Mucosa of gallbladder (tissue), 1 donor: Measurements from ENCODE around the gene TFF3. TPM values are rescaled to one million over a fixed set of nuclear protein-coding genes. Genes with fewer than 3 reads are reported as not detected.
"Not testable (repeated sequence)": the region's sequence is repeated elsewhere in the genome, so short reads cannot be mapped to it uniquely, and the experiment has no call there.

Experiments
- DNase-seq: peaks from one replicate; pipeline ENCODE4 v3.0.0-alpha.2; 2020; ENCODE audit warnings: low spot score
- total RNA-seq: library from RNA; stranded (reverse); gene quantifications from one replicate; pipeline ENCODE4 v1.2.1, GENCODE V29; 2021
- donor health status: DM: no; HTN: no; CAD: no.

The TFF3 gene
- total RNA-seq, 1 donor from 2014 or later: 1,342 TPM

- no peak for DNase-seq
Observed at GRCh38 chr21:42304556-42305454, 10.4 kb downstream of the TFF3 start.

DNA sequence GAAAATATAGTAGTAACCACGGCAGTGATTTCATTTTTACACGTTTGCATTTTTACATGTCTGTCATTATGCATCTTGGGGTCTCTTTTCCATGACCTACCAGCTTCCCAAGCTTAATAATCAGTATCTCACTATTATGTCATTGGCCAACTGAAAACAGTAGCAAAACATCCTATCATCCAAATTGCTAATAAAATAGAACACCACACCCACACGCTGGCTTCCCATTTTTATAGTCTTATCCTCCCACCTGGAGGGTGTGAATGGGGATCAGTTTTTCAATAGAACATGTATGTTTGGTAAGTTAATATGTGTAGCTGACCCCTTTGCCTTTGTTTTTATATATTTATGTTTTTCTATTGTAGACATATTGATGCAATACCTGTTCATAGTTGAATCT, 11.8 kb downstream of the TFF3 start:
- no peak for DNase-seq

- DNase-seq: no peak
Observed at GRCh38 chr21:42302794-42303193, 12.4 kb downstream of the TFF3 start.

DNA sequence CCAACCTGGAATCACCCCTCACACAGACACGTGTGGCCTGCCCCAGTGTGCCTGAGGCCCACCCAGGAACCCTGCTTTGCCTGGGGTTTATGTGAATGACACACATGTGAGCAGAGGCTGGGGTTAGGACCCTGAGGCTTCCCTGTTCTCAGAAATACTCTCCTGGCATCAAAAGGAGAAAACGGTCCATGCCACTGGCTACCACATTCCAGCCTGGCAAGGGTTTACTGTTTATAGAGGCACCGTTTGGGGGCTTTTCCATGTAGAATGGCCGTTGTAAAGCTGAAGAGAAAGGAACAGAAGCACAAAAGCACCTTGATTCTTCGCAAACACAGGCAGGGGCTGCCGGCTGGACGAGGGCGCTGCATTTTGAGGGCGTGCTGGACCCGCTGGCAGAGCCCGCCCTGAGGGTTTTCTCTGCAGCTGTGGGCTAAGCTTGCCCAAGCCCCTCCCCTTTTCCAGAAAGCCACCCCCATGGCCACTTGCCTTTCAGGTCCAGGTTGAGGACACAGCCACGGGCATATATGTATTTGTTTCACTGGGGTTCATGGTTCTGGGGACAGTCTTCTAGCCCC, 13.0 kb downstream of the TFF3 start:
- no peak for DNase-seq

DNA sequence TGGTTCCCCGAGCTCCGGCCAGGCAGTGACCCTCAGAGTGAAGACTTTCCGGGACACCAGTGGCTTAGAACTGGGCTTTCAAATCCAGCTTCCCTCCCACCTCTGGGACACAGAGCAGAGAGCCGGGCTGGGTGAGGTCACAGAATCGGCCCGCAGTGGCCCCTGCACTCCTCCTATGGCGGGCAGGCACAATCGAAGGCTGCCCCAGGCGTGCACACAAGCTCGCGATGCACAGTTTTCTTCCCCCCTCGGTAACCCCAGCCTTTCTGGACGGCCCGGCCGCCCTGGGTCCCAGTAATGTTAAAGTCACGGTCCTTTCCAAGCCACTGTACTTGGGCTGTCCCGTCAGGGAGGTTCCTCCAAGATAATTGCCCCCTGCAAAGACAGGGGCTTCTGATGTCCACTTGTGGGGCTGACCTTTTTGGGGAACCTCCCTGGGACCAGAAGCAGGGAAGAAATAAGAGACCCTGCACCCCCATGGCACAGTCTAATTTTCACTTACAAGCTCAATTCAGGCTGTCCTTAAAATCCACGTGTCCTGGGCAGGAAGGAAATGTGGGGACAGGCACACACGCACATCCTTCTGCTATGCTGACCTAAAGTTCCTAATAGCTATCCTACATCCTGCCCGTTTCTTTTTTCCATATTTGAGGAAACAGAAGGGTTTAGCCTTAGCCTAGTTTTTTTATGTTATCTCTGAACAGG, 13.7 kb downstream of the TFF3 start:
- DNase-seq: no peak

DNA sequence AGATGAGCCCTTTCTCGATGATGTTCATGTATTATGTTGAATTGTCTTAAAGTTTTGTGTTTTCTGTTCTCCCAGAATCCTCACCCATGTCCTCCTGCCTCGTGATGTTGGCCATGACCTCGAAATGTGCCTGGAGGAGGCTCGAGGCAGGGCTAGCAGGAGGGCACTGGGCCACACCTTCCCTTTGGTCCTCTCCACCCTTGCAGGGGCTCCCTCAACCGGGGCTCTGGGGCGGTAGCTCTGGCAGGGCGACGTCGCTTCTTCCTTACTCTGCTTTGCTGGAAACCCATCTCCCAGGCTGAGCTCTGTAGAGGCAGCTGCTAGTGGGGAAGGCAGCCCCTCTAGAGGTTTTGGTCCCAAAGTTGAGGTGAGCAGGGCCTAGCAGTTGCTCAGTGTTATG, 14.3 kb downstream of the TFF3 start:
- no peak for DNase-seq

- DNase-seq: no peak
Observed at GRCh38 chr21:42300045-42300583, 15.1 kb downstream of the TFF3 start.

DNA sequence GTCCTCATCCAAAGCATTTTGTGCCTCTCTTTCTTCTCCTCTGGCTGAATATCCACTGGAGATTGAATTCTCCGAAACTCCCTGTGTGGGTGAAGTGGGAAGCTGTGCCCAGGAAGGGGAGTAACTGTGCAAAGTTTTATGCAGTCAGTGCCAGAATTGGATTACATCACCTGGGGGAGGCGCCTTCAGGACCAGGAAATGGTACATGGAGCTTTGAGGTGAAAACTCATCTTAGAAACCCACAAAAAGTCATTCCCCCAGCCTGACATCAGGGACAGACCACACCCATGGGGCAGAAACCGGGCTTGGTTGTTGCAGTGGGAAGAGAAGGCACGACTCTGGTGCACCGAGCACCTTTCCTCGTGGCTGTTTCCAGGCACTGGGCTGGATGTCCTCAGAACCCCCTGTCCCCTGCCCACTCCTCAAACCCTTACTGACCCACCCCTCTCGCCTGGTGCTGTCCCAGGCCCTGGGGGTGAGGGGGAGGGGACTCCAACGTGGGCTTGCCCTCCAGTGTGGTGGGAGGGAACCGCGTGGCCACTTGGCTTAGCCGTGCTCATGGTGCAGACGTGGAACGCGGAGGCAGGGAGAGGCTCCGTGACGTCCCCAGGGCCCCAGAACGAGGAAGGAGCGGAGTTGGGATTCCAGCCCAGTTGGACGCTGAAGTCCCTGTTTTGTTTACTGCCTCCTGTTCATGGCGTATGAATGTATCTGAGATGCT, 15.7 kb downstream of the TFF3 start:
- peak; percentile 65 for DNase-seq

- no peak for DNase-seq
Observed at GRCh38 chr21:42298657-42299056, 16.6 kb downstream of the TFF3 start.

GRCh38 chr21:42298237-42298636, 17.0 kb downstream of the TFF3 start:
- DNase-seq: no peak

GRCh38 chr21:42297377-42297776, 17.8 kb downstream of the TFF3 start:
- no peak for DNase-seq

- DNase-seq: no peak
Observed at GRCh38 chr21:42296501-42296900, 18.7 kb downstream of the TFF3 start.

DNA sequence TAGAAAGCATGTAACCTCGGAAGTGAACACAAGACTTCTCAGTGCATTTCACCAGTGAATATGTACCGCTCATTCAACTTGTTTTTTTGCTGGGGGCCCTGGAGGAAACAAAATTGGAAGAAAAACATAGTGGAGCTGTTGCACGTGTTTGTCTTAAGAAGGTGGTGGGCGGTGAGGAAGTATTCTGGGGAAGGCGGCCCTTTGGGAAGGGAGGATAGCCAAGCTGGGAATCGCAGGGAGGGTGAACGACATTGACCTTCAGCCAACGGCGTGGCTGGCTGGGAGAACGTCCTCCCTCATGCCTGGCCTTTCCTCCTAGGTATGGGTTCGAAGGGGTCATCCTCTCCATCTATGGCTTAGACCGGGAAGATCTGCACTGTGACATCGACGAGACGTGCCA, 19.4 kb downstream of the TFF3 start:
- DNase-seq: no peak

GRCh38 chr21:42294273-42294880, 20.8 kb downstream of the TFF3 start:
- DNase-seq: no peak

GRCh38 chr21:42293649-42294272, 21.4 kb downstream of the TFF3 start:
- DNase-seq: no peak

DNA sequence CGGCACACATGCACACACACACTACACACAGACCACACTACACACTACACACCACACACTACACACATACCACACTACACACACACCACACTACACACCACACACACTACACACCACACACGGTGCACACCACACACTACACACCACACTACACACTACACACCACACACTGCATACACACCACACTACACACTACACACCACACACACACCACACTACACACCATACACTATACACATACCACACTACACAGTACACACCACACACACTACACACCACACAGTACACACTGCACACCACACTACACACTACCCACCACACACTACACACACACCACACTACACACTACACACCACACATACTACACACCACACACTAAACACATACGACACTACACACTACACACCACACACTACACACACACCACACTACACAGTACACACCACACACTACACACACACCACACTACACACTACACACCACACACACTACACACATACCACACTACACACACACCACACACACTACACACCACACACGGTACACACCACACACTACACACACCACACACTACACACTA, 22.6 kb downstream of the TFF3 start:
- DNase-seq: not testable (repeated sequence)

DNA sequence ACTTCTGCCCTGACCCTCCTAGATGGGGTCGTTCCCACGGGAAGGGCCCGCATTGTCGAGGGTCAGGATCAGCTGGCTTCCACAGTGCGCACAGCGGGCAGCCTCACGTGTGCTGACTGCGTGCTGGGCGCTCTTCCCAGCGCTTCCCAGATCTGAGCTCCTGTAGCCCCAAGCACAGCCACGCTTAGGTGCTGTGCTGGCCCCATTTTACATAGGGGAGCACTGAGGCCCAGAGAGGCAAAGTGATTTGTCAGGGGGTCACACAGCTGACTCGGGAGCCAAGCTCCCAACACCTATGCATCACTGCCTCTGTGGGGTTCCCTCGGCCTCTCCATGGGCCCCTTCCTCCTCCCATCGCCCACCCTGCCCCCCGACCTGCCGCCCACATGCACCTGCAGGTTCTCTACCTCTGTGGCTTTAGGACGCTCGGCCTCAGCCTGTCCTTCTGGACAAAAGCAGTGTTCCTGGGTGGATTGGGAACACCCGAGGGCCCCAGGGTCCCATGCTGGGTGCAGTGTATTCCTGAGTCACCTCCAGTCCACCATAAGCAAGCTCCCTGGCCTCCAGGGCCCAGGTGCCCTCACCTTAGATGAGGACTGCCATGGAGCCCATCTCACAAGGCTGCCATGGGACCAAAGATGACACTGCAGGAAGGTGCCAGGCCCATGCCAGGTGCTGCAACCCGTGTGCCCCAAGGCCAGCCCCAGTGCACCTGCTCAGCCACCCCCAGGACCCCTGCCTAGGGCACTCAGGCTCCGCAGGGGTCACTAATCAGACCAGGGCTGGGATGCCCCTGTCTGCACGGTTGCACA, 23.3 kb downstream of the TFF3 start:
- DNase-seq: no peak

- DNase-seq: no peak
Observed at GRCh38 chr21:42291003-42291750, 24.0 kb downstream of the TFF3 start.

DNA sequence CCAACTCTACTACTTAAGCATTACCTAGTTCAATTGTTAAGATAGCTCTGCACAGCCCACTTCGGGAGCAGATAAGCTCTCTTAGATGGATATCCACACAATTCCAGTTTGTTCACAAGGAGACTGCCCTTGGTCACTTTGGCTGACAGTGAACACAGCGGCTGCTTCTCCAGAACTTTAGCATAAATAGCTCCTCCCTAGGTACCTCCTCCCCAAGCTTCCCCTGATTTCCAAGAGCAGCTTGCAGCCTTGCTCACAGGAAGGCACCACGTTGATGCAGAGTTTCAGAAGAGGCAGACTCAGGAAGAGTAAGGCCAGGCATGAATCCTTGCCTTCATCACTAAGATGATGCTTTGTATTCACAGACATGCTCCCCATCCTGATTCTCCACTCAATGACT, 24.7 kb downstream of the TFF3 start:
- no peak for DNase-seq
